ENCODE measurements around the gene PID1.
A peak's percentile ranks its signal among the peaks of the same experiment; 100 is the strongest.
"Not testable (repeated sequence)": the region's sequence is repeated elsewhere in the genome, so short reads cannot be mapped to it uniquely, and the experiment has no call there.

The PID1 gene

DNA sequence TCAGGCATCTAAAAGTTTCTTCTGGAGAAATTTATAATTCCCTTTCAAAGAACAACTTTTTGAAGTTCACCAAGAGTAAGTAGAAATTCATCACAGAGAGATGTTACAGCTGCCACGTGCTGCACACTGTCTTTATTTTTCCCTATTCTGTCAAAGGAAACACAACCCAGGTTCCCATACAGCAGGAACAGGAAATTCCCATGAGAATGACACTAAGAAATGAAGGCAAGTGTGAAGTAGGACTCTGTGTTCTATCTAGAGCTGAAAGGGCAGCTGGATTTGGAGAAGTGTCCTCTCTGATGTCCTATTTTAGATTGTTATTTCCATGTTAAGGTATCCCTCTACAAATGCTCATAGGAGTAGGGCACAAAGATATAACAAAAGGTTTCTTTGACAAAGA, 58.8 kb downstream of the PID1 start:
- no peak for DNase-seq (ENCODE audit: low read depth)

DNA sequence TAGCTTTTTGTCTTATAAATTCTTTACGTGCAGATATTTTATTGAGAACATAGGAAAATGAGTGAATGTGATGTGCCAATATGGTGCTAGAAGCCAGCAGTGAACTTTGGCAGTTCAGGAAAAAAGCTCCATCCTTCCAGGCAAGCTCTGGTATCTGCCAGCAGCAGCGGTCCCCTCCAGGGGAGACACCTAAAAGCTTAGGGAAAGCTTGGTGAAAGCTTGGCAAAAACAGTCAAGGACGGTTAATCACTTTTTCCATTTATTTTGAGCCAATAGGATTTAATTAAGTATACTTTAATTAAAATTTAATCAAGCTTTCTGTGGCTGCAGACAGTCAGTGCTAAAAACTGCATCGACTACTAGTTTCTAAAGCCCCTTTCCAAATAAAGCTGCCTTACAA, 60.4 kb downstream of the PID1 start:
- DNase-seq (ENCODE audit: low read depth) = no peak

DNA sequence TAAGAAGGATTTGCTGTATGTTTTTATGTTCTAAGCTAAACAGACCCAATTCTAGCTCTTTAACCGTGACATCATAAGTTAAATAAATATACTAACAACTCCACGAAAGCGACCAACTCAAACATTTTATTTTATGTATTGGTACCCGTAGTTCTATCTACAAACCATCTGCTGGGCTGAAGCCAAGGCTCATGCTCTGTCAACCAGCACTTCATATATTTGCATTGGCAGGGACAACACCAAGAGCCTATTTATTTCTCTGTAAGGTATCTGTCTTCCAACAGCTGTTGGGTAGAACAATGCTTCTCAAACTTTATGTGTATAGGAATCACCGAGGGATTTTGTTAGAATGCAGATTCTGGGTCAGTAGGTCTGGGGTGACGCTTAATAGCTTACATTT, 64.5 kb downstream of the PID1 start:
- no peak for DNase-seq (ENCODE audit: low read depth)

DNA sequence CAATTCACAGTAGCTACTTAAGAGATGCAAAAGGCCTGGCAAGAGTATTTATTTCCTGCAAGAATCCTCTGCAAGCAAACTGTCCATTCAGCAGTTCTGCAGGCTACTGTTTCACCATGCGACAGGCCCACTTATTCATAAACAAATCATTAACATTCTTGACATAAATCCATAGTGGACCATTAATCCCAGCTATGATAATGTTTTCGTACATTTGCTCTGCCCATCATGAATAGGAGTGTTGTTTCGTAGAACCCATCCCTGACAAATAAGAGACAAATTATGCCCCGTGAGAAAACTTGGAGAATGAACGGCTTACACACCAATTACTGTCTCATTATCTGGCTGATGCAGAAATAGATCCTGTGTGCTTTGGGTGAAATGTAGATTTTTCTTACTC, 65.4 kb downstream of the PID1 start:
- DNase-seq (ENCODE audit: low read depth) = no peak

DNA sequence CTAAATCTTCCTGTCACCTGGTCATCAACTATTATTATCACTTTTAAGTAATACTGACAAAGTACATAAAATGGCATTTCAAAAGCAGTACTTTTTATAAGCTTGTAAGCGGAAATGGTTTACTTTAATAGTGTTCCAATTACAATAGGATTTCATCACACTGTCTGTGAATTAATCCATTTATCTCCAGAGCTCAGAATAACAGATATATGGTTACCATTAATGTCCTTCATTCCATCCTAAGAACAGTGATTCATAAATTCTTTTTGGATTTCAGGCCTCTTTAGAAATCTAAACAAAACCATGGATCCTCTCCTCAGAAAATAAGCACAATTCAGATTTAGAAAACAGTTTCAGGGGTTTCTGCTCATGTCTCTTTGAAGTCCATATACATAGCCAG, 68.4 kb downstream of the PID1 start:
- DNase-seq (ENCODE audit: low read depth) = no peak

DNA sequence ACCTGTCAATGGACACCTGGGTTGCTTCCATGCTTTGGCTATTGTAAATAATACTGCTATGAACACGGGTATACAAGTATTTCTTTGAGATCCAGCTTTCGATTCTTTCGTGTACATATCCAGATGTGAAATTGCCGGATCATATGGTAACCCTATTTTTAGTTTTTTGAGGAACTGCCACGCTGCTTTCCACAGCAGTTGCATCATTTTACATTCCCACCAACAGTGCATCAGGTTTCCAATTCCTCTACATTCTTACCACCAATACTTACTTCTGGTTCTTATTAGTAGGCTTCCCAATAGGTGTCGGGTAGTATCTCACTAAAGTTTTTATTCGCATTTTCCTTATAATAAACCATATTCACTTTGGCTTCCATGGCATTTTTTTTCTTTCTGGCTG, 69.6 kb downstream of the PID1 start:
- DNase-seq (ENCODE audit: low read depth) = no peak

DNA sequence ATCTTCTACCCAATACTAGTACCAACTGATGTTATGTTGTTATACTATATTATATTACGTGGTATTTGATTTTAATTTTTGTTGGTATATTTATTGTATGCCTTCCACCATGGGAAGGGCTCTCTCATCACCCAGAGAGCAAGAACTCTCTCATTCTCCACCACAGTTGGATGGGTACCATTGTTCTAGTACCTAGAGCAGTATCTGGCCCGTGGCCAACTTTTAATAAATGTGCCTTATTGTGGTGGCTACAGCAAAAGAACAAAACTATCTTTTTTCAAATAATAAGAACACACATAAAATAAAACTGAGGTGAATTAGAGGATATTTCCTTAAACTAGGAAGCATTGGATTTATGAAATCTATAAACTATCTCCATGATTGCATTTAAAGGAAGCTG, 71.8 kb downstream of the PID1 start:
- DNase-seq (ENCODE audit: low read depth) = no peak

DNA sequence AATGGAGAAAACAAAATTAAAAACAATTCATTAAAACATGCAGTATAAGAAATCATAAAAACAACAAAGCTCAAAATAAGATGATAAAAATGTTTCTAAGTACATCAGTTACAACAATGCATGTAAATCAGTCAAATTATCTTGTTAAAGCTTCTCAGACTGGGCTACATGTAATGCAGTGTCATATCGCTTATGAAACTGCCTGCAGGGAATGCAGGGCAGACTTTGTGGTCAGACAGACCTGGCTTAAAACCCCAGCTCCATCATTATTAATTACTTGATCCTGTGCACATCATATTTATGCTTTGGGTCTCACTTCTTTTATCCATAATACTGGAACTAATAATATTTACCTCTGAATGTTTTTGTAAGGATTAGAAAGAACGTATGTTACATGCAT, 74.6 kb downstream of the PID1 start:
- DNase-seq (ENCODE audit: low read depth) = no peak

DNA sequence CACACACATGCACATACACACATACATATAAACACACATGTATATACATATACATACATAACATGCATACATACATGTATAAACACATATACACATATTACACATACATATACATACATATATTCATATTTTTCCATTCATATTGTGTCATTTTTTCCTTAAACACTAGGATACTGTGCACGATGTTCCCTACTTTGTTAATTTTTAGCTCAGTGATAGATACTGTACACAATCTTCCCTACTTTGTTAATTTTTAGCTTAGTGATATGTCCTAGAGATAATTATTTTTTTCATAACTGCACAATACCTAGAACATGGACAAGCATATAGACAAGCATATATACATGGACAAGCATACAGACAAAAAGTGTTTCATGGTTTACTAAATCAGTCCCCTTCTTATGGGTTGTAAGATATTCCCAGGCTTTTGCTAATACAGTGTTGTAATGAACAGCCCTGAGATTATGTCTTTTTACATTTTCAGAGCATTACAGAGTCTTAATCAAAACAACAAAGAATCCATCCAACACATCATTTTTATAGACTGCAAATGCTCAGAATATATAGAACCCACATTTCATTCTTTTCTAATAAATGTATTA, 75.6 kb downstream of the PID1 start:
- no peak for DNase-seq (ENCODE audit: low read depth)

DNA sequence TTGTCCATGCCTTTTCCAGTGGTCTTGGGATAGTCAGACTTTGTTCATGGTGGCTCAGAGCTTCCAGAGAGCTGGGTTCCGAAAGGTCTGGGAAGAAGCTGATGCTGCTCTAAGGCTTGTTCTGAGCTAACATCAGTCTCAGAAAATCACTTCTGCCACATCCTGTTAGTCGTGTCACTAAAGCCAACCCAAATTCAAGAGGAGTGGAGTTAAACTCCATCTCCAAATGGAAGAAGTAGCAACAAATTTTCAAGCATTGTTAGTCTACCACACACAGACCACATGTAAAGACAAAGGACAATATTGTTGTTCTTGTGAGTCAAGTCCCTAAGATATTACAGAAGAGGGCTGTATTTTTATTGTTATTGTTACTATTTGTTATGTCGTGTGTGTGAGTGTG, 77.8 kb downstream of the PID1 start:
- DNase-seq (ENCODE audit: low read depth) = no peak

DNA sequence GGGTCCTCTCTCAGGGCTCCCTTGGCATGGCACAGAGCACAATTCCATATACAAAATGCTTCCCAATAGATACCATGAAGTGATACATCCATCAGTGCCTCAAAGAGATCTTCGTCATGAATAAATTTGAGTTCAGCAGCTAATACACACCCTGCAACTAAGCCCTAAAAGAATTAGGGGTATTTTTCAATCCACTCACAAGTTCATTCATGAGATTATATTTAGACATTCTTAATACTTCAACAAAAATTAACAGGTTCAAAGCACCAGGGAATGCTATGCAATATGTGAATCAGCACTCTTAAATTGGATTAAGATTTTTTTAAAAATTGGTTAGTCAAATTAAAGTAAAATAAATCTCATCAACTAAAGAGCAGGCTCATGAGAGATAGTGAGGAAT, 79.7 kb downstream of the PID1 start:
- DNase-seq (ENCODE audit: low read depth) = no peak

DNA sequence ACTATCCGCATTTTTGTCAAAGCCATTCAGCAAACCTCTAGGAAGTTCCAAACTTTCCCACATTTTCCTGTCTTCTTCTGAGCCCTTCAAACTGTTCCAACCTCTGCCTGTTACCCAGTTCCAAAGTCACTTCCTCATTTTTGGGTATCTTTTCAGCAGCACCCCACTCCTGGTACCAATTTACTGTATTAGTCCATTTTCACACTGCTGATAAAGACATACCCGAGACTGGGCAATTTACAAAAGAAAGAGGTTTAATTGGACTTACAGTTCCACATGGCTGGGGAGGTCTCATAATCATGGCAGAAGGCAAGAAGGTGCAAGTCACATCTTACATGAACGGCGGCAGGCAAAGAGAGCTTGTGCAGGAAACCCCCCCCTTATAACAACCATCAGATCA, 84.0 kb downstream of the PID1 start:
- not testable (repeated sequence) for DNase-seq (ENCODE audit: low read depth)

DNA sequence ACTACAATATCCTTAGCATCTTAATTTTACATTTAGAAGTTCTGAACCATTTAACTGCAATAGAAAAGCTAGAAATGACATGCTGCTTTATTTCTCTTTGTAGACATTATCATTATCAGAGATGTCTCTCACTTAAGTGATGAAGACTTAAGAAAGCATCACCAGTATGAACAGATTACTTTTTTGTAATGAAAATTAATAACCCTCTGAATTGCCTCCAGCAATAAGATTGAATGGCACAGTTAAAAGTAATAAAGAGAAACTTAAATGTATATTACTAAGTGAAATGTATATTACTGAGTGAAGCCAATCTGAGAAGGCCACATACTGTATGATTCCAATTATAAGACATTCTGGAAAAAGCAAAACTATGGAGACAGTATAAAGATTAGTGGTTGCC, 89.4 kb downstream of the PID1 start:
- no peak for DNase-seq (ENCODE audit: low read depth)

DNA sequence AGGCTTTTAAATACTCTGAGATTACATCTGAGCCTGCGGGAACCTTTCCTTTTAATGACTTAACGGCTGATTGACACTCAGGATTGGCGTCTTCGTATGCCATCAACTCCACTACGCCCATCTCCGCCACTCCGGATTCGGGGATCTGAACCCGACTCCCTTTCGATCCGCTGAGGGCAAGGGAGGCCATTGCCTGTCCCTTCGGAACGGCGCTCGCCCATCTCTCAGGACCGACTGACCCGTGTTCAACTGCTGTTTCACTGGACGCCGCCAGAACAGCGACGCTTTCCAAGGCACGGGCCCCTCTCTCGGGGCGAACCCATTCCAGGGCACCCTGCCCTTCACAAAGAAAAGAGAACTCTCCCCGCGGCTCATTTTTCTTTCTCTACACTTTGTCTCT, 90.4 kb downstream of the PID1 start:
- DNase-seq (ENCODE audit: low read depth) = no peak

DNA sequence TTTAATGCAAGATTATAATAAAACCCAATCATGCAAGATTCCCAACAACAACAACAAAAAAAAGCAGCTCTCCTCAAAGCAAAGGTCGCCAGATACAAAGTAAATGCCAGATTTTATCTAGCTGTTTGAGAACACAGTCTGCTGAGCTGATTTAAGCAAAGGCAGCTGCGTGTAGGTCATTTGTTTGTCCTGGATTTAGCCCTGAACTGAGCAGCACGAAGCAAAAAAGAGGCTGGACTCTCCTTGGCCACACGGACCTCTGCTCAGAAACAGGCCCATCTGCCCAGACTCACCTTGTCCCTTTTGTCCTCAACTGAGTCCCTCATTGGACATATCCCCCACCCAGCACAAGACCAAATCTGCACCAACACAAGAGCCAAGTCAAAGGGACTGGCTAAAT, 91.5 kb downstream of the PID1 start:
- DNase-seq (ENCODE audit: low read depth) = no peak

DNA sequence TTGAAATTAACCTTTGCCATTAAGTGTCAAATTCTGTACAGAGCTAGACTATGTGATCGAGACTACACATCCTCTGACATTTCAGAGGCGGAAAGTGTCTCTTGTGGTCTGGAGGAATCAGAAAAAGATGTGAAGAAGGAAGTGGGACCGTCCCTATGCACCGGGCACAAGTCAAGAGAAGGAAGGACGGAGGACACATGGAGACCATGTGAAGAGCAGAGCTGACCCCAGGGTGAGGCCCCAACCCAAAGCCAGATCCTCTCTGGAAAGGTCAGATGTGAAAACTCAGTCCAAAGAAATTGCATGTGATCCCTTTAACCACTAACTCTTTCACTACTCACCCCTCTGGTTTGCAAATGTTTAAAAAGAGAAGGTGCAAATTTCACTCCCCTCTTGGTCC, 92.4 kb downstream of the PID1 start:
- no peak for DNase-seq (ENCODE audit: low read depth)

DNA sequence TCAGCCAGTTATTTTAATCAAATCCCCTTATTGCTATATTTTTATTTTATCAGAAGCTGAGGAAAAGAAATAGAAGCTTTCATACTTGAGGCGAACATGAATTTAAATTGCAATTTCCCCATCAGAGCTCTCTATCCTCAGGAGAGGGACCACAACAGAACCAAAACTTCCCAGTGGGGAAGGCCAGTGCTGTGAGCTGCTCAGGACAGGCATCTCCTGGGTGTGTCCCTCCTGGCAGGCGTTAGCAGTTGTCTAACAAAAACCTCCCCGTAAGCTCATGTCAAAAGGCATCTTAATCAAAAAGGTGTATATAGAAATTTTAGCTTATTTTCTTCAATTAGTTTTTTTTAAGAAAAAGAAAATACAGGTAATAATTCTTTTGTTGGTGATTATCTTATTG, 93.0 kb downstream of the PID1 start:
- no peak for DNase-seq (ENCODE audit: low read depth)

DNA sequence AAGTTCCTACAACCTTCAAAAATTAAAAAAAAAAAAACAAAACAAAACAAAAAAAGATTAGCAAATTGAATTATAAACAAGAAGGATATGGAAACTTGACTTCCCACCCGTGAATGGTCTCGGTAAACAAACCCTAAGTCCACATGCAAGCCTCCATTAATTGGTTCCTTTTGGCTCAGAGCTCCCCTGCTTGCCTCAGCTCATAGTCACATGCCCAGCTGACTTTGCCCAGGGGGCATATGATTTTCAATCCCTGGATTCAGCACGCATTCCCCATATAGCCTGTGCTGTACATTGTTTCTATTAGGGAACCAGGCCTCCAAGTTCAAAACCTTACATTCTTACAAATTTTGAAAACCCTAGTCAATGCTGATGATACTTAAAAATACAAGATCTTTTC, 95.0 kb downstream of the PID1 start:
- no peak for DNase-seq (ENCODE audit: low read depth)

DNA sequence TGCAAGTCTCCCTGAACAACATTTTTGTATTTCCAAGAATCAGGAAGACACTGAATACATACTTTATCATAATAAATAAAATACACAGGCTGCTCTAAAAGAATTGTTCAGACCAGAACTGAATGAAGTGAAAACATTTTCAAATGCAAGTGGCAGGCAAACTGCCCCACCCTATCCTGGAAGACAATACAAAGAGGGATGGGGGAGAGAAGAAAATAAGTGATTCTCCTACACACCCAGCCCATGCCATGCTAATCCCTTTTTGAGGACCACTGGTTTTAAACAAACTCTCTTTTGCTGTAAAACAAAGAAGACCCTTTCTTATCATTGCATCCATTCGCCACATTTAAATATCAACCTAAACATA, 95.6 kb downstream of the PID1 start:
- no peak for DNase-seq (ENCODE audit: low read depth)

DNA sequence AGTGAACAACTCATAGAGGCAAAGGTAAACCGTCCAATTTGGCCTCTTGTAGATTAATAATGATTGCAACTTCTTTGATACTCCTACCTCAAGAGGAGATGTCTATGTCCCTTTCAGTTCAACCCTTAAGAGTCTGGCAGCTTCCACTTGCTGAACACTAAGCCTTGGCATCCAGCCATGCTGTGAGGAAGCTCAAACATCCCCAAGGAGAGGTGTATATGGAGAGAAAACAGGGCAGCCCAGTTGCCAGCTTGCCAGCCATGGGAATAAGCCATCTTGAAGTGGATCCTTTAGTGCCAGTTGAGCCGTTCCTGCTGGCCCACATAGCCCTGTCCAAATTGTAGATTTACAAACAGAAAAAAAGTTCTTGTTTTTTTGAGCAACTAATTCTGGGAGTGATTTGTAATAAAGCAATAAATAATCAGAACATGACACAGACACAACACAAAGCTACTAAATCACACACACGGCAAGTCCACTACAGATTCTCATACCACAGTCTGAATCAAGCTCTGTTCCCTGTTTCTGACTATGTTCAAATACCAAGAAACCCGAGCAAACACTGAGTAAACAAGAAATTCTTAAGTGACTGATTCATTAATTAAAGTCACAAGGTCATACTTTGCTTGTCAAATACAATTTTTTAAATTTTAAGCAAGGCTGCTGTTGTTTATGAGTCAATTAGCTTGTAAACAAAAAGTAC, 96.1 kb downstream of the PID1 start:
- DNase-seq (ENCODE audit: low read depth) = peak; percentile 23

DNA sequence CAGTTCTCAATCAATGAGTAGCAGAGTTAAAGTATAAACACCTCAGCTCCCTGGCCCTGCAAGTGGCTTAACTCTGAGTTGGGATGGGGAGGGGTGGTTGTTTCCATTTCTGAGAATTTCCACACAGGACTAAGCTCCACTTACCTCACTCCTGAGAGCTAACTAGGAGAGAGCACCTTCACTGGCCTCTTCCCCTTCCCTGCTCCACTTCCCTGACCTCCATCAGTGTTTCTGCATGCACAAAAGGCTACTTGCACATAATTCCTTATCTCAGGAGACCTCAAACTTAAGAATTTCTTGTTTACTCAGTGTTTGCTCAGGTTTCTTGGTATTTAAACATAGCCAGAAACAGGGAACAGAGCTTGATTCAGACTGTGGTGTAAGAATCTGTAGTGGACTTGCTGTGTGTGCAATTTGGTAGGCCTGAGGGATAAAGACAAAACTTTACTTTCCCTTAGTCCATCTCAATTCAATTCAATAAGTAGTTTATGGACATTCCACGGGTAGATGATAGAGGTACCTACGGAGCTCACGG, 97.2 kb downstream of the PID1 start:
- DNase-seq (ENCODE audit: low read depth) = no peak

DNA sequence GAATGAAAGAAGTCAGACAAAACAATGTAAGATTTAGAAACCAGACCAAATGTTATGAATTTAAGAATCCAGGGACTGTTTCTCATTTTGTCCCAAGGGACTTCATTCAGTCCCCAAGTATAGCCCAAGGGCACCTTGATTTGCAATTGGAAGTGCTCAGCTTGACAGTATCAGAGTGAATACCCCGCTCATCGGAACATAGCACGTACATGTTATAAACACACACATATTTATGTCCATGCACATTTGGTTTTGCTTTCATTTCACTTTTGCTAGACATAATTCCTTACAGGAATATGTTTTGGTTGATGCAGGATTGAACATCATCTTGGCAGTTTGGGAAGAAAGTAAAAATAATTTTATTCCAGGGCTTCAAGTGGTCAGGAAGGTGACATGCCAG, 100.2 kb downstream of the PID1 start:
- DNase-seq (ENCODE audit: low read depth) = no peak

DNA sequence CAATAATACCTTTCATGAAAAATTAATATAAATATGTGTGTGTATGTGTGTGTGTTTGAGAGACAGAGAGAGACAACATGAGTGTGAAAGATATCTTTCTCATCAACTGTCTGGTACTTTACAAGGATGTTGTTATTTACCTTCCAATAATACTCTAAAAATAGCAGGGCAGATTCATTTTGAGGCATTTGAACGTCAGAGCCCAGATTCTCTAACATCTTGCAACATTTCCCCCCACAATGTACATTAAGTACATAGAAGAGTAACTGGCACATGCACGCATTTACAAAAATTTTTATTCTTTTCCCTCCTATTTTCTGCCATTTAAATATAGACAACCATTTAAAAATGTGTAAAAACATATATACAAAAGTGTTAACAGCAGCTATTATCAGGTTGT, 100.9 kb downstream of the PID1 start:
- DNase-seq (ENCODE audit: low read depth) = no peak

DNA sequence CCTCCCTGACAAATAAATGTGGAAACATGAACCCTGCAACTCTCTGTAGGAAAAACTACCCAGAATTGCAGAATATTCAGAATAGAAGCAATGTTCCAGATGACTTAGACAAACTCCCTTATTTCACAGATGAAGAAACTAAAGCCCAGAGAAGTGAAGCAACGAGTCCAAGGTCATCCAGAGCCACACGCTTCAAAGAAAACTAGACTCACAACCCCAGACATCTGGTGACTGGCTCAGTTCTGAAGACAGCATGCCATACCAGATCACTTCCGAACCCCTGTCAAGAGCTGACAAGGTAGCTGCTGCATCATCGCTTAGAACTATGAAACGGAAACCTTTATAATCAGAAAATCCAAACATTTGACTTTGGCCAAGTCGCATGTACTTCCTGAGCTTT, 101.3 kb downstream of the PID1 start:
- DNase-seq (ENCODE audit: low read depth) = no peak
